Measurements from ENCODE around the gene GPR139. TPM values are rescaled to one million over a fixed set of nuclear protein-coding genes. Genes with fewer than 3 reads are reported as not detected.

GPR139 gene
- total RNA-seq, 1 experiment from 2014 or later, result not detected

GRCh38 chr16:20041924-20042596, 31.6 kb downstream of the GPR139 start:
- H3K9me2 ChIP-seq (ENCODE audit: insufficient read depth), result no peaks in the 10 kb centered on the region
- H4K20me1 ChIP-seq (ENCODE audit: insufficient read depth), result no peaks in the 10 kb centered on the region
- H3K4me2 ChIP-seq, result no peak overlapping the region
- no peak overlapping the region for H2AFZ ChIP-seq
- TF ChIP-seq CTCF (conservative IDR thresholded peaks at IDR 0.05), result no peak
- TF ChIP-seq EZH2 (IDR thresholded peaks at IDR 0.05; ENCODE audit: low read depth), result no peak
- intact Hi-C loops (cut with micrococcal nuclease; ENCODE audit: unreplicated experiment), result no loop called here
- H3K27me3 ChIP-seq (ENCODE audit: insufficient read depth, low read depth), result peaks cover 27% of the 10 kb centered on the region
- H3K4me3 ChIP-seq, result no peak overlapping the region
- ChIA-PET CTCF (no interaction called here), POLR2A (ENCODE audit: unreplicated experiment) (no interaction called here)
- BruUV-seq (replicated peaks), result no TSS peak
- H3K36me3 ChIP-seq (ENCODE audit: low read depth), result no peaks in the 10 kb centered on the region
- no peak for DNase-seq
- no peaks in the 10 kb centered on the region for H3K4me1 ChIP-seq (replicated peaks; ENCODE audit: insufficient read depth)
- H3K9me3 ChIP-seq (ENCODE audit: insufficient read depth, low read depth), result no peaks in the 10 kb centered on the region
- H3K27ac ChIP-seq, result no peak overlapping the region
- no peaks in the 10 kb centered on the region for H3F3A ChIP-seq (ENCODE audit: insufficient read depth, low read depth)
- no peaks in the 10 kb centered on the region for H3K79me2 ChIP-seq (ENCODE audit: low read depth)

GRCh38 chr16:20040011-20040410, 33.7 kb downstream of the GPR139 start:
- intact Hi-C loops (cut with micrococcal nuclease; ENCODE audit: unreplicated experiment), result no loop called here
- Histone ChIP-seq H3K4me2 (no peak overlapping the region), H3K4me1 (replicated peaks; ENCODE audit: insufficient read depth) (no peaks in the 10 kb centered on the region), H4K20me1 (ENCODE audit: insufficient read depth) (no peaks in the 10 kb centered on the region), H3F3A (ENCODE audit: insufficient read depth, low read depth) (no peaks in the 10 kb centered on the region), H3K27me3 (ENCODE audit: insufficient read depth, low read depth) (peaks cover 35% of the 10 kb centered on the region), H3K79me2 (ENCODE audit: low read depth) (no peaks in the 10 kb centered on the region), H3K9me3 (ENCODE audit: insufficient read depth, low read depth) (no peaks in the 10 kb centered on the region), H2AFZ (no peak overlapping the region), H3K27ac (no peak overlapping the region), H3K36me3 (ENCODE audit: low read depth) (no peaks in the 10 kb centered on the region), H3K4me3 (no peak overlapping the region), H3K9me2 (ENCODE audit: insufficient read depth) (no peaks in the 10 kb centered on the region)
- BruUV-seq (replicated peaks), result no TSS peak
- POLR2A ChIA-PET (ENCODE audit: unreplicated experiment), result no interaction called here
- DNase-seq, result no peak
- CTCF ChIA-PET, result no interaction called here
- TF ChIP-seq EZH2 (IDR thresholded peaks at IDR 0.05; ENCODE audit: low read depth), result no peak
- no peak for TF ChIP-seq CTCF (conservative IDR thresholded peaks at IDR 0.05)

DNA sequence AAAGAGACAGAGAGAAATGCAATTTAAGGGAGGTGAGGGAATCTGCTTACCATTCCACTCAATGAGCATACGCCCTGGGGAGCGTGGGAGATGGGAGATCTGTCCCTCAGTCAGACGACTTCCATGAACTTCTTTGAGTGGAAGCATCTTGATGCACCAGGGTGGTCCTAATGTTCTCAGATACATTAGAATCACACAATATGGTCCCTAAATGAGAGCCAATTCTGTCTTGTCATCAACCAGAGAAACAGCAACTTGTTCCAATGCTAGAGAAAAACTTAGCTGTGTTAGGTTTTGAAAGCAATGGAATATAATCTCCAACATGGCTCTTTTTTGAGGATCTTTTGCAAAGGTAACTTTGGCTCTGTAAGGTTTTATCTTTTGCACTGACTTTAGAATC, 44.1 kb downstream of the GPR139 start:
- no peaks in the 10 kb centered on the region for H3K4me1 ChIP-seq (replicated peaks; ENCODE audit: insufficient read depth)
- TF ChIP-seq CTCF (conservative IDR thresholded peaks at IDR 0.05) (no peak), EZH2 (IDR thresholded peaks at IDR 0.05; ENCODE audit: low read depth) (no peak)
- no peaks in the 10 kb centered on the region for H3K79me2 ChIP-seq (ENCODE audit: low read depth)
- no peaks in the 10 kb centered on the region for H3F3A ChIP-seq (ENCODE audit: insufficient read depth, low read depth)
- H2AFZ ChIP-seq, result no peak overlapping the region
- no peaks in the 10 kb centered on the region for H3K9me3 ChIP-seq (ENCODE audit: insufficient read depth, low read depth)
- CTCF ChIA-PET, result no interaction called here
- intact Hi-C loops (cut with micrococcal nuclease; ENCODE audit: unreplicated experiment), result no loop called here
- DNase-seq, result no peak
- H4K20me1 ChIP-seq (ENCODE audit: insufficient read depth), result no peaks in the 10 kb centered on the region
- H3K27ac ChIP-seq, result no peak overlapping the region
- H3K4me2 ChIP-seq, result no peak overlapping the region
- H3K4me3 ChIP-seq, result no peak overlapping the region
- no peaks in the 10 kb centered on the region for H3K36me3 ChIP-seq (ENCODE audit: low read depth)
- no TSS peak for BruUV-seq (replicated peaks)
- POLR2A ChIA-PET (ENCODE audit: unreplicated experiment), result no interaction called here
- peaks cover 26% of the 10 kb centered on the region for H3K27me3 ChIP-seq (ENCODE audit: insufficient read depth, low read depth)
- H3K9me2 ChIP-seq (ENCODE audit: insufficient read depth), result no peaks in the 10 kb centered on the region
